ENCODE measurements around the gene C4B.
"Not testable (repeated sequence)": the region's sequence is repeated elsewhere in the genome, so short reads cannot be mapped to it uniquely, and the experiment has no call there.

C4B gene

DNA sequence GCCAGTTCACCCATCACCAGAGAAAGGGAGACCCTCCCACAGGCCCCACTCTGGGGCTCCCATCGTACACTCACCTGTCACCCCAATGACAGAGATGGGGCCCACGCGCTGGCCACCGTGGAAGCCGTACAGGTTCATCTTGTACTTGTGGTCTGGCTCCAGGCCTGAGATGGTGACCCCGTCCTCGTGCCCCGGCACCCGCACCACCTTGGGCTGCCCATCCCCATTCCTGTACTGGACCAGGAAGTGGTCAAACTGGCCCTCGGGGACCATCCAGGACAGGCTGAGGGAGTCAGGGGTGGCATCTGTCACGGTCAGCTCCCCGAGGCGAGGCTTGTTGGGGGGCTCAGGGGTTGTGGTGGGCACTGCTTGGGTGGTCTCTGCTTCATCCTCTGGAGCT, 38.7 kb downstream of the C4B start:
- not testable (repeated sequence) for DNase-seq (ENCODE audit: low spot score)

DNA sequence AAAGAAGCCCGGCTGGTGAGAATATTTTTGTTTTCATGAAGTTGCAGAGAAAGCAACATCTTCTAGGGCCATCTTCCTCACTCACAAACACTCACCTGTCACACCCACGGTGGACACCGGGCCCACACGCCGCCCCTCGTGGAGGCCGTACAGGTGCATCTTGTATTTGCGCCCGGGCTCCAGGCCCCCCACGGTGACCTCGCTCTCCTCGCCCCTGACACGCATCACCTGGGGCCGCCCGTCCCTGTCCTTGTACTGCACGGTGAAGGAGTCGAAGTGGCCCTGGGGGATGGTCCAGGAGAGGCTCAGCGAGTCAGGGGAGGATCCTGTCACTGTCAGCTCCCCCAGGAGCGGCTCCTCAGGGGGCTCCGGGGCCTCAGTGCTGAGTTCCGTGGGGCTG, 41.2 kb downstream of the C4B start:
- DNase-seq (ENCODE audit: low spot score) = not testable (repeated sequence)

DNA sequence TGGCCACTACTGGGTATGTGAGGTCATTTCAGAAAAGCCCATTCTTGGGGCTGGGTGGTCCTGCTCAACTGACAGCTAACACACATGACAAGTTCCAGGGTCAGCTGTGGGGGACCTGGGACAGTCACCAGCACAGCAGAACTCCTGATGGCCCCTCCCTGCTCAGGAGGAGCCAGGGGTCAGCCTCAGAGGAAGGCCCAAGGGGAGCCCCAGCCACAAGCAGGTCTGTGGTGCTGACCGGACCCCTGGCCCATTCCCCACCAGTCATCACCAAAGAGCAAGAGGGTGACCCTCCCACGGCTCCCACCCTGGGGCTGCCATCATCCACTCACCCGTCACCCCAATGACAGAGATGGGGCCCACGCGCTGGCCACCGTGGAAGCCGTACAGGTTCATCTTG, 41.7 kb downstream of the C4B start:
- no peak for DNase-seq (ENCODE audit: low spot score)

DNA sequence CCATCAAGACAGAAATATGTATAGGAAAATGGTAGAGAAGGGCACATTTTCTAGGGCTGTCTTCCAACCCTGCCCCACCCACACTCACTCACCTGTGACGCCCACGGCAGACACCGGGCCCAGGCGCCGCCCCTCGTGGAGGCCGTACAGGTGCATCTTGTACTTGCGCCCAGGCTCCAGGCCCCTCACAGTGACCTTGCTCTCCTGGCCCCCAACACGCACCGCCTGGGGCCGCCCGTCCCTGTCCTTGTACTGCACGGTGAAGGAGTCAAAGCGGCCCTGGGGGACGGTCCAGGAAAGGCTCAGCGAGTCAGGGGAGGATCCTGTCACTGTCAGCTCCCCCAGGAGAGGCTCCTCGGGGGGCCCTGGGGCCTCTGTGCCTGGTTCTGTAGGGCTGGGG, 43.4 kb downstream of the C4B start:
- no peak for DNase-seq (ENCODE audit: low spot score)

DNA sequence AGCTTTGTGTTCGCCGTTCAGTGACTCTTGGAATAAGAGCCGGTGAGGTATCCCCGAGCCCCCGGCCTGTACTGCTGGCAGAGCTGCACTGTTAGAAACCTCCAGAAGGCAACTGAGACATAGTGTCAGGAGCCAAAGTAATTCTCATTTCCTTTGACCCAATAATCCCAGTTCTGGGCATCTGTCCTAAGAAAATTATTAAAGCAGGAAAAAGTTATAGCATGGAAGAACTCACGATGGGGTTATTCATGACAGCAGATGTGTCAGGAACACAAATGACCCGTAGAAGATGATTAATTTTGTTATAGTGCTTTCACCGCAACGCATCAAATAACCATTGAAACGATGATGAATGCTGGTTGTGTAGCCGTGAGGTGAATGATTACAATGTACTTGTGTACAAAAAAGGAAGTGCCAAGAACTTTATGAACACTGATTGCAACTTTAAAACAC, 43.9 kb downstream of the C4B start:
- no peak for DNase-seq (ENCODE audit: low spot score)

DNA sequence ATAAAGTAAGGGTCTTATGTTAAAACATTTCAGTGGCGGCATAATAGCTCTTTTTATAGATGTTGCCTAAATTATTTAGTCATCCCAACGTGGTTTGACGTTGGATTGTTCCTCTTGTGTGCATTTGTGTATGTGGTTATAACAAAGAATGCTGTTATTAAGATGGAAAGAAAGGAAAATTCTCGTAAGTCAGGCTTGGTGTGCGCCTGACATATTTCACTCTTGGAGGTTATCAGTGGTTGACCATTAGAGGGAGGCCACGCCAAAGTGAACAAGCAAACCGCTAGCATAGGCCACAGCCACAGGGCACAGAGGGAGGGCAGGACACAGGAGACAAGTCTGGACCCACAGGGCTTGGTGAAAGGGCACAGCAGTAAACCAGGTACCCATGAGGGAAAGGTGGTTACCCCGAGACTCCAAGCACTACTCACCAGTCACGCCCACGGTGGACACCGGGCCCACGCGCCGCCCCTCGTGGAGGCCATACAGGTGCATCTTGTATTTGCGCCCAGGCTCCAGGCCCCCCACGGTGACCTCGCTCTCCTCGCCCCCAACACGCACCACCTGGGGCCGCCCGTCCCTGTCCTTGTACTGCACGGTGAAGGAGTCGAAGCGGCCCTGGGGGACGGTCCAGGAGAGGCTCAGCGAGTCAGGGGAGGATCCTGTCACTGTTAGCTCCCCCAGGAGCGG, 46.5 kb downstream of the C4B start:
- no peak for DNase-seq (ENCODE audit: low spot score)

DNA sequence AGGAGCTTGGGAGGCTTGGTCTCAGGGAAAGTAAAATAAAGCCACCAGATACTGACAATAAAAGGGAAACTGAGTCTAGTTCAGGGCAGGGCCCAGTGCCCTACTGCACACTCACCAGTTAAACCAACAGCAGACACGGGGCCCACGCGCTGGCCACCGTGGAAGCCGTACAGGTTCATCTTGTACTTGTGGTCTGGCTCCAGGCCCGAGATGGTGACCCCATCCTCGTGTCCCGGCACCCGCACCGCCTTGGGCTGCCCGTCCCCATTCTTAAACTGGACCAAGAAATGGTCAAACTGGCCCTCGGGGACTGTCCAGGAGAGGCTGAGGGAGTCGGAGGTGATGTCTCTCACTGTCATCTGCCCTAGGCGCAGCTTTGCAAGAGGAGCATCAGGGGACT, 50.1 kb downstream of the C4B start:
- no peak for DNase-seq (ENCODE audit: low spot score)

DNA sequence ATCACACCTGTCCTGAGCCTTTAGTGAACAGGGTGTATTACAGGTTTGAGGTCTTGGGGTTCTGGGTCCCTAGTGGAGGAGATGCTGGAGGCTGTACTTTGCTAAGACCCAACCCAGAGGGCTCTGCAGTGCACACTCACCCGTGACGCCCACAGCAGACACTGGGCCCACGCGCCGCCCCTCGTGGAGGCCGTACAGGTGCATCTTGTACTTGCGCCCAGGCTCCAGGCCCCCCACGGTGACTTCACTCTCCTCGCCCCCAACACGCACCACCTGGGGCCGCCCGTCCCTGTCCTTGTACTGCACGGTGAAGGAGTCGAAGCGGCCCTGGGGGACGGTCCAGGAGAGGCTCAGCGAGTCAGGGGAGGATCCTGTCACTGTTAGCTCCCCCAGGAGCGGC, 52.9 kb downstream of the C4B start:
- not testable (repeated sequence) for DNase-seq (ENCODE audit: low spot score)

DNA sequence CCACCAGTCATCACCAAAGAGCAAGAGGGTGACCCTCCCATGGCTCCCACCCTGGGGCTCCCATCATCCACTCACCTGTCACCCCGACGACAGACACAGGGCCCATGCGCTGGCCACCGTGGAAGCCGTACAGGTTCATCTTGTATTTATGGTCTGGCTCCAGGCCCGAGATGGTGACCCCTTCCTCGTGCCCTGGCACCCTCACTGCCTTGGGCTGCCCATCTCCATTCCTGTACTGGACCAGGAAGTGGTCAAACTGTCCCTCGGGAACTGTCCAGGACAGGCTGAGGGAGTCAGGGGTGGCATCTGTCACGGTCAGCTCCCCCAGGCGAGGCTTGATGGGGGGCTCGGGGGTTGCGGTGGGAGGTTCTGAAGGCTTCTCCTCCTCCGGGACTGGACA, 53.7 kb downstream of the C4B start:
- DNase-seq (ENCODE audit: low spot score) = not testable (repeated sequence)

DNA sequence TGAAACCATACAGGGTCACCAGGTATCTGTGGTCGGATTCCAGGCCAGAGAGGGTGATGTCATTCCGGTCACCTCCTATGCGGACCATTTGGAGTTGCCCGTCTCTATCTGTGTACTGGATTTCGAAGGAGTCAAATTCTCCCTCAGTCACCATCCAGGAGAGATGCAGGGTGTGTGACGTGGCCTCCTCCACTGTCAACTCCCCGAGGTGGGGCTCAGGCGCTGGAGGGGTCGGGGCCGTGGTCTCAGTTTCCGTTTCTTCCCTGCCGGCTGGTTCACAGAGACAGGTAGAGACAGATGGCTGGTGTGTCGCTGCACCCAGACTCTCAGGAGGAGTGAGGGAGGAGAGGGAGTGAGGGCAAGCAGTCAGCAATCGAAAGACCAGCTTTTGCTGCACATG, 54.3 kb downstream of the C4B start:
- no peak for DNase-seq (ENCODE audit: low spot score)

DNA sequence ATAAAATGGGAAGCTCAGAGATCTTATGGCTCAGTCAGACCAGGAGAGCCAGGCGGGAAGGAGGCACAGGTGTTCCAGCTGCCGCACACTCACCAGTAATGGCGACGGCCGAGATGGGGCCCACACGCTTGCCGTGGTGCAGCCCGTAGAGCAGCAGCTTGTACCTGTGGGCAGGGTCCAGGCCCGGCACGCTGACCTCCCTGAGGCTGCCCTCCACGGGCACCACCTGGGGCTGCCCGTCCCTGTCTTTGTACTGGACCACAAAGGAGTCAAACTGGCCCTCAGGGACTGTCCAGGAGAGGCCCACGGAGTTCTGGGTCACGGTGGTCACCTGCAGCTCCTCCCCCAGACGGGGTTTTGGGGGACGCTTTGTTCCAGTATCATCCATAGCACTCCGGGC, 54.9 kb downstream of the C4B start:
- DNase-seq (ENCODE audit: low spot score) = no peak

DNA sequence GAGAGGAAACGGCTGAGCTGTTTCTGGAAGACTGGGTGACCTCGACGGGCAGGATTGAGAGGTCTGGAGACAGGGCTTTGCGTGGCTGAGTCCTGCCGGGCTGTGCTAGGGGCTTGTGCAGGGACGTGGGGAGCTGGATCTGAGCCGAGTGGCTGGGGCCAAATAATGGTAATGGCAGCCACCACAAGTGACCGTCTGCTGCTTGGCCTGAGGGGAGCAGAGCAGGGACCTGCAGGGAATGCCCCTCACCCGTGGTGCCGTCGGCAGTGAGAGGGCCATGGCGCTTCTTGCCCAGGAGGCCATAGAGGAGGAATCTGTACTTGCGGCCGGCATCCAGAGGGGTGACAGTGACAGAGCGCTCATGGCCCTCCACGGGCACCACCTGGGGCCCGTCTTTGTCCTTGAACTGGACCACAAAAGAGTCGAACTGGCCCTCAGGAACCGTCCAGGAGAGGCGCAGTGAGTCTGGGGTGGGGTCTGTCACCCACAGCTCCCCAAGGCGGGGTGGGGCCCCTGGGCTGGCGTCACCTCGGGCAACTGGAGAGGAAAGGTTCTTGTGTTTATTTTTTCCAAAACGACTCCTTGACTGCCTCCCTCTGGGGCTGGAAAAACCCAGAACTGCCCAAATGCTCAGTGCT, 55.4 kb downstream of the C4B start:
- DNase-seq (ENCODE audit: low spot score) = no peak

DNA sequence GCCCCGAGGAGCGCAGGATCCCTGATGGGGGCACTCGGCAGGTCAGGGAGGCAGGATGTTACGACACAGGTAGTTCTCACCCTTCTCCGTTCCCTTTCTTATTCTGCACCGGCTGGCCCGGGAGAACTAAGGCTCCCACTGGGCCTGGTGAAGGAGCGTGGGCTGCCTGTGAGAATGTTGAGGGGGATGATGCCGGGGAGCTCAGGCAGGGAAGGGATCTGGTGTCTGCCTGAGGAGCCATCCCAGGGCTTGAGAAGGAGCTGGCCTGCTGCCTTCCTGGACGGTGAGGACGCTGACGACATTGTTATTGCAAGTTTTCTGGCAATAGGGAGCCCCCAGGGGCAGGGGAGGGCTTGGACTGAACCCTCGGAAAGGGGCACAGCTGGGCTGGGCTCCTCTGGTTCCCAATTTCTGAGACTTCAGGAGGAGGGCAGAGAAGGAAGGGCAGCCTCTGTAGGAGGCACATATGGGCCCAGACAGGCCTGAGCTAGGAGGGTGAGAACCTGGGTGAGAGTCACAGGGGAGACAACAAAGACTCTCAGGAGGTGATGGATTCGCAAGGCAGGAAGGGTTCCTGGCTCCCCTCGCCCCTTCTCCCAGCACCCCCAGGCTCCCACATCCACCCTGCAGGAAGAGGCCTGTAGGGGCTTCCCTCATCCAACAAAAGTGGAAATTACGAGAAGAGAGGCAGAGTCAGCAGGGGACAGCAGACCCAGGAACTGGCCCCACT, 56.4 kb downstream of the C4B start:
- DNase-seq (ENCODE audit: low spot score) = no peak

DNA sequence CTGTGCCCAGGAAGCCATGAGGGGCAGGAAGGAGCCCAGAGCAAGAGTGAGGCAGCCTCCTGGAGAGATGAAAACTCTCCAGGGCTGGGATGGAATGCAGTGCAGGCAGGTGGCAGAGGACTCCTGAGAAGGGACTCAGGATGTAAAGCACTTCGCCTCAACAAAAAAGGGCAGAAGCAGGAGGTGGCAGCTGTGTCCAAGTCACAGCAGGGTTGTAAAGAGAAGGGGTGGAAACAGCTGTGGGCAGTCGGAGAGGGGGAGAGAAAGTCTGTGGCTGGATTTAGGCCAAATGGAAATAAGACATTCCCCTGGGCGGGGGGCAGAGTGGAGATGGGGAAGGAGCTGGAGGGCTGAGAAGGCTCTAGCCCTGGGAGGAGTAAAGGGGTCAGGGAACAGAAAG, 58.5 kb downstream of the C4B start:
- no peak for DNase-seq (ENCODE audit: low spot score)

DNA sequence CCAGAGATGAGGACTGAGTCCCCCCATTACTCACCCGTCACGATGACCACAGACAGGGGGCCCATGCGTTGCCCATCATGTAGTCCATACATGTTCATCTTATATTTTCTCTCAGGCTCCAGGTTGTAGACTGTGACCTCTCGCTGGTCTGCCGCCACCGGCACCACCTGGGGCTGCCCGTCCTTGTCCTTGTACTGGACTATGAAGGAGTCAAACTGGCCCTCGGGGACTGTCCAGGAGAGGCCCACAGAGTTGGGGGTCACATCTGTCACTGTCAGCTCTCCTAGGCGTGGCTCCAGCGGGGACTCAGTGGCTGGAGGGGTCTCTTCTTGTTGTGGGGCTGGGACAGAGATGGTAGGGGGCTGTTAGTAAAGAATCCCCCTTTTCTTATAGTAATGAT, 59.0 kb downstream of the C4B start:
- DNase-seq (ENCODE audit: low spot score) = no peak

DNA sequence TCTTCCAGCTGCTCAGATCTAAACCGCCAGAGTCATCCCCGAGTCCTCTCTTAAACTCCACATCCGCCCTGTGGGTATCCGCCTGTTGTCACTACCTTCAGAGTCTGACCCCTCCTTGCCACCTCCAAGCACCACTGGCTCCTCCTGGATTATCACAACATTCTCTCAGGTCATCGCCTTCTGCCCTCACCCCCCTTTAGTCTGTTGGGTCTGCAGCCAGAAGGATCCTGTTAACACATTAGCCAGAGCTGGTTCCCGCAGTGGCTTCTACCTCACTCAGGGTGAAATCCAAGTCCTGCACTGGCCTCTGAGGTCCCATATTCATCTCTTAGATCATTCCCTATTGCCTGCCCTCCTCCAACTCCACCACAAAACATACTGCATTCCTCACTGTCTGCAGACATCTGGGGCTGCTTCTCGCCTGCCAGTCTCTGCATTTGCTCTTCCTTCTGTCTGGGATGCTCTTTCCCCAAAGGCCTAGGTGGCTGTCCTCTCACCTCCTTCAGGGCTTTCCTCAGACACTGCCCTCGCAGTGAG, 60.5 kb downstream of the C4B start:
- no peak for DNase-seq (ENCODE audit: low spot score)

DNA sequence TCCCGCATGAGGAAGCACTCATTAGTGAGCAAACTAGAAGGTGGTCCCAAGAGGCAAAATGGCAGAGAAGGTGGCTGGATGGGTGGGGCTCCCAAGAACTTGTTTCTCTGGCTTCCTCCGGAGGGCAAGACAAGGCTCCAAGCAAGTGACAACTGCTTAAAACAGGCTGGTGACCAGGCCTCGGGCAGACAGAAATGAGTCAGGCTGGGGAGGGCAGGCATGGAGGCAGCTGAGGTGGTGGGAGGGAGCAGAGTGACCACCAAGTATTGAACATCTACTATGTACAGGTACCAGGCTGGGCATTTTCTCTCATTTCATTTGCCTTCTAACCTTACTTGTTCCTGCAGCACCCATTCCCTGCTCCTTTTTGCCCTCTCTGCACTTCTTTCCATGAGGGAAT, 61.2 kb downstream of the C4B start:
- DNase-seq (ENCODE audit: low spot score) = no peak

DNA sequence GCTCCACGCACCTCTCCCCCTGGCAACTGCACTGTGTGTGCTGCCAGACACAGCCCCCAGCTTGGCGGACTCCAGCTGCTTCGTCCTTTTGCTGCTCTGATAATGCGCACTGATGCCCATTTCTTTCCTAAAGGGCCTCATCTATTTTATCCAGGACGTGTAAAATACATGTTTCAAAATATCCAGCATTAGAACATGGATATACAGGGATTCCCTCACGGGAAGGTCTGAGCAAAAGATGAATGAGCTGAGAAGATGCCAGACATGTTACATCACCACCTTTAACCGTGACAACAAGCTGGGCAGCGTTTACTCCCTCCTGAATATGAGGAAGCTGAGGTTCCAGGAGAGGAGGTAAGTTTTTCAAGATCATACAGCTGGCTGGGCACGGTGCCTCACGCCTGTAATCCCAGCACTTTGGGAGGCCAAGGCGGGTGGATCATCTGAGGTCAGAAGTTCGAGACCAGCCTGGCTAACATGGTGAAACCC, 61.8 kb downstream of the C4B start:
- DNase-seq (ENCODE audit: low spot score) = no peak

DNA sequence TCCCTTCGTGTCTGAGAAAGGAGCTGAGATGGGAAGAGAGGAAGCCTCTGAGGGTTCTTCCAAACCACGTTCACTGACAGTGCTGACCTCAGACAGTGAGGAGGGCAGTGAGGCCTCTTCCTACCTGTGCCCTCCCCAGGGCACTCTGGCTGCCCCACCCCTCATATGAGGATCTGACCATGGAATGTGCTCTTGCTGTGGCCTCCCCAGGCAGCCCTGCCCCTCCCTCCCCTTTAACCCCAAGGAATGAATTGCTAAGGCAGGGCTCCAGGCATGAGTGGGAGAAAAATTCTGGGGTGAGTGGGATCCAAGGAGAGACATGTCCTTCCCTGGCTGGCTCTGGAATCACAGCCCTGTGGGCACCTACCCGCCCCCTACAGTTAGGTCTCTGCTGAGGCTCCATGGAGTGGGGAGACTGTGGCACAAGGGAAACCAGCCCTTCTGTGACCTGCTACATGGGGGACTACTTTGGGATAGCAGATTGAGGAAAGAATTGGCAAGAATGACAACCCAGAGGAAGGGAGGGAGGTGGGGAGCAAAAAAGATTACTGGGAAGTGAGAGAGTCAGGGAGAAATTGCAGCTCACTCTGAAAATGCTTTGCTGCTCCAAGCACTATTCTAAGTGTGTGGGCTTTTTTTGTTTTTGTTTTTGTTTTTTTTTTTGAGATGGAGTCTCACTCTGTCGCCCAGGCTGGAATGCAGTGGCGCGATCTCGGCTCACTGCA, 65.1 kb downstream of the C4B start:
- DNase-seq (ENCODE audit: low spot score) = no peak

DNA sequence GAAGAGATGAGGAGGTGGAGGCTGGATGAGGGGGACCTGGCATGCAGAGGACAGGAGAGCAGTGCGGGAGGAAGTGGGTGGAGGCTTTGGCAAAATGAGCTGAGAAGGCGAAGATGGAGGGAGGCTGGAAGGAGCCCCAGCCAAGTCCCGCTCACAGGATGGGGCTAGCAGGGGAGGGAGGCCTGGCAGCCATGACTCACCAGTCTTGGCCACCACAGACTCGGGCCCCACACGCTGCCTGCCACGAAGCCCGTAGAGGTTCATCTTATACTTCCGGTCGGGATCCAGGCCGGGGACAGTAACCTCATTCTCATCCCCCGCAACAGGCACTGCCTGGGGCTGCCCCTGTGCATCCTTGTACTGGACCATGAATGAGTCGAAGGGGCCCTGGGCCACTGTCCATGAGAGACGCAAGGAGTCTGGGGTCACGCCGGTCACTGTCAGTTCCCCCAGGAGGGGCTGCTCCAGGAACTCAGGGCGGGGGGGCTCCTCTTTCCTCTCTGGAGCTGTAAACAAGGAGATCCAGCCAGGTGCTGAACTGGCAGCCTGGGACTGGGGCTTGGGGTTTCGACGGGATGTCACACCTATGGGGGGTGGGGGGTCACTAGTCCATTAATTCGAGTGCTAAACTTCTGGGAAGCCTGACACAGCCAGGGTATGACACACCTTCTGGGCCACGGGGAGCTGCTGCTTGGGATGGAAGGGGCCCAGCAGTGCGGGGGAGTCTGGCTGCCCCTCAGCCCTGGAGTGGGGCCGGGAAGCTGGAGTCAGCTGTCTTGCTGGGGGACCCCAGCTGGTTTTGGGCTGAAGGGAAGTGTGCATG, 66.8 kb downstream of the C4B start:
- DNase-seq (ENCODE audit: low spot score) = no peak

DNA sequence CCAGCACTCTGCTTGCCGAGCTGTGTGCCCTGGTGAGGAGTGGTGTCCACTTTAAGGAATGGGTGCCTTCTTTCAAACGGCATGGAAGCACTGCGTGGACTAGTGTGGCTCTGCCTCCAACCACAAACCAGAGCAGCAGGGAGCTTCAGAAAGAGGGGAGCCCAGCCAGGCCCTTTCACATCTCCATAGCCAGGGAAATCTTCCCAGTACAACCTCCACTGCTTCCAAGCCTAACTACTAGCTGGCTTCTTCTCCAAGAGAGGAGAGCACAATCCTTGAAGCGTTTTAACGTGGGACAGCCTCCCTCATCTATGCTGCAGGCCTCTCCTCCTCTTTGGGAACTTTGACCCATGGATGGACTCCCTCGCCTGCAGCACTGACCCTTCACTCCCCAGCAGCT, 67.9 kb downstream of the C4B start:
- no peak for DNase-seq (ENCODE audit: low spot score)

Data from CD4-positive, alpha-beta T cell treated with Interleukin-15 for 4 hours (primary cell).